SK-N-MC (cell line): Measurements from ENCODE around the gene SLC15A1.

Experiments used
- DNase-seq: peaks from one replicate; pipeline ENCODE4 v3.0.0-alpha.2; 2011; ENCODE audit warnings: low read depth, low spot score
- H3K27ac ChIP-seq: fragments of 200-600 bp; sonication (generic); 2 replicates; pipeline ENCODE4 v1.5.1; 2016; ENCODE audit warnings: mixed run types
- H3K36me3 ChIP-seq: fragments of 200-600 bp; sonication (generic); 2 replicates; pipeline ENCODE4 v1.6.1; 2017; ENCODE audit warnings: antibody characterized with exemption, low read length, mixed read lengths; ENCODE audit not compliant: insufficient read depth
- H3K4me3 ChIP-seq: fragments of 200-600 bp; sonication (generic); 2 replicates; pipeline ENCODE4 v1.5.1; 2016
- H3K9ac ChIP-seq: fragments of 200-600 bp; sonication (generic); 2 replicates; pipeline ENCODE4 v1.8.0; 2017; ENCODE audit warnings: mixed run types, mixed read lengths; ENCODE audit not compliant: insufficient read length
- H3K9me3 ChIP-seq: fragments of 200-600 bp; sonication (generic); 2 replicates; pipeline ENCODE4 v1.6.1; 2017; ENCODE audit warnings: low read depth, mild to moderate bottlenecking, antibody characterized with exemption, low read length, moderate library complexity, mixed read lengths
- EZH2 ChIP-seq: fragments of 200-600 bp; sonication (generic); IDR thresholded peaks from one replicate; pipeline ENCODE4 v1.6.1; 2017; ENCODE audit warnings: antibody characterized with exemption
- FOXP2 ChIP-seq: optimal IDR thresholded peaks from 2 replicates; pipeline ENCODE3; 2011; ENCODE audit warnings: mild to moderate bottlenecking, moderate library complexity; ENCODE audit not compliant: insufficient read depth; ENCODE audit errors: extremely low read length, control extremely low read depth
- POLR2AphosphoS5 ChIP-seq: IDR thresholded peaks from 2 replicates; pipeline ENCODE4 v1.6.1; 2012; ENCODE audit warnings: mild to moderate bottlenecking, low read depth, low read length, borderline replicate concordance

SLC15A1 gene

DNA sequence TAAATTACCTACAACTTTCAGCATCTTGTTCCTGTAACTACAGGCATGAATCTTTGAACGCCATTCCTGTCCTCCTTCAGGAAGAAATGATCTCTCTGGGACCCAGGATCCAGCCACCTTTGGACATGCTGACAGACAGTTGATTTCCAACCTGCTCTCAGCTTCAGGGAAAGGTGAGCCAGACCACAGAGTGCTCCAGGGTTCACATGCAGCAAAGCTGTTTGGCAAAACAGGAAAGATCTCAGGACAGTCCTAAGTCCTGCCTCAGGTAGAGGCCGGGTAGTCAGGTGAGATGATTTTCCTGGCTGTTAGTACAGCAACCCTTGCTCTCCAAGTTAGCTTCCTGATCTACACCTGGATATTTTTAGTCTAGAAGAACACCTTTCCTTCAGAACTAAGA lies 9.1 kb downstream of the SLC15A1 start:
- TF ChIP-seq FOXP2 (no peak), EZH2 (no peak), POLR2AphosphoS5 (no peak)
- no peak for DNase-seq
- Histone ChIP-seq H3K4me3 (no peak overlapping the region), H3K9ac (no peak overlapping the region), H3K27ac (no peak overlapping the region), H3K36me3 (no peaks in the 10 kb centered on the region), H3K9me3 (no peaks in the 10 kb centered on the region)

DNA sequence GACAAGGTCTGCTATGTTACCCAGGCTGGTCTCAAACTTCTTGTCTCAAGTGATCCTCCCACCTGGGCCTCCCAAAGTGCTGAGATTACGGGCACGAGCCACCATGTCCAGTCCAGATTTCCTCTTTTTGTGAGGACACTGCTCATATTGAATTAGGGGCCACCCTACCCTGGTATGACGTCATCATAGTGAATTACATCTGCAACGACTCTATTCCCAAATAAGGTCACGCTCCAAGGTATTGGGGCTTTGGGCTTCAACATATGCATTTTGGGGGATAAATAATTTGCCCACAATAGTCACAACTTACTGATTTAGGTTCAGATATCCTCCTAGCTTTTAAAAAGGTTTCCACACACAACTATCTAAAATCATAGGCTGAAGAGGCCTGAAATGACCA lies 9.5 kb downstream of the SLC15A1 start:
- Histone ChIP-seq H3K27ac (no peak overlapping the region), H3K9ac (no peak overlapping the region), H3K4me3 (no peak overlapping the region), H3K9me3 (no peaks in the 10 kb centered on the region), H3K36me3 (no peaks in the 10 kb centered on the region)
- TF ChIP-seq EZH2 = no peak
- no peak for TF ChIP-seq POLR2AphosphoS5
- TF ChIP-seq FOXP2 = no peak
- no peak for DNase-seq

DNA sequence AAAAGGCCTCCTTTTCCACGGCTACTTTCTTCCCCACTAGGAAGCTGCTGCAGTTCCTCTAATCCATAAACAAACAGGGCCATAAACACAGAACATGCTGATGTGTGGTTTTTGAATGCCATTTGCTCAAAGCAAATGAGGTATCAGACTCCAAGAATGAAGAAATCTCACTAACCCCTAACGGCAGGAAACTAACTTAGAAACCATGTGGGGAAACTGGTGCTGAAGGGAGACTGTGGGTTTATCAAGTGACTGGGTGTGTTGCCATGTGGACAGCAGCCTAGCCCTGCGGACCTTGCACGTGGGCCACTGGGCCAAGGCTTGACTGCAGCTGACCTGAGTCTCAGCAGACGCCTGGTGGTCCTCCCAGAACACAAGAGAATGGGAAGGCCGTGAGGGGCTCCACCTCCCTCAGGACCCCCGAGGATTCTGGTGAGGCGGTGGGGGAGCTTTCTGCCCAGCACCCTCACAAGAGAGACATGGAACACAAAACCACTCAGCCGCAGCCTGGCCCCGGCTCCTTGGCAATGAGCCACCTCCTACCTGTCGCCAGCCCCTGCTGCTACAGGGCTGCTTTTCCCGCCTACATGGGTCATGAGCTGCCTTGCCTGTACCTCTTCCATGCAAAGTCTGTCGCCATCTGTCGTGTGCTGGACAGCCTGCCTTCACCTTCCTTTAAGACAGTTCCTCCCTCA lies 10.6 kb downstream of the SLC15A1 start:
- no peak overlapping the region for H3K4me3 ChIP-seq

DNA sequence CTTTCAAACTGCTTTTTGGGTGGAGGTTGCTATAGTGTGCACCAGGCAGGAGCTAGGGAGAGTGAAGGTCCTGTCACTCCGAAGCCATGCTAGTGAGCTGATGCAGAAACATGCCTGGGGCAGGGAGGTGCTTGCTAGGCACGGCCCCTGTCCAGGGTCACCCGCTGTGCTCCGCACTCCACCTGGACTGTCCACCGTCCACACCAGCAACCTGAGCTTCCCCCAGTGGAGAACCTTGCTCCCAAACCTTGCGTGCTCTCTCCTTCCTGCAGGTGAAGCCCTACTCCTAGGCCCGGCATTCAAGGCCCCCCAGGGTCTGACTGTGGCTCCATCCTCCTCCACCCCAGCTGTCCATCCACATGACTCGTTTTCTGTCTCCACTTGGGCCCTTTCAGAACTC lies 12.3 kb downstream of the SLC15A1 start:
- Histone ChIP-seq H3K9me3 (no peaks in the 10 kb centered on the region), H3K4me3 (no peak overlapping the region), H3K27ac (no peak overlapping the region), H3K36me3 (no peaks in the 10 kb centered on the region), H3K9ac (no peak overlapping the region)
- no peak for DNase-seq
- TF ChIP-seq FOXP2 = no peak

More for the DNA sequence above, 10.6 kb downstream of the SLC15A1 start:
- no peak for DNase-seq
- Histone ChIP-seq H3K27ac (no peak overlapping the region), H3K9me3 (no peaks in the 10 kb centered on the region), H3K9ac (no peak overlapping the region), H3K36me3 (no peaks in the 10 kb centered on the region)
- TF ChIP-seq FOXP2 = no peak
- no peak for TF ChIP-seq POLR2AphosphoS5
- no peak for TF ChIP-seq EZH2

DNA sequence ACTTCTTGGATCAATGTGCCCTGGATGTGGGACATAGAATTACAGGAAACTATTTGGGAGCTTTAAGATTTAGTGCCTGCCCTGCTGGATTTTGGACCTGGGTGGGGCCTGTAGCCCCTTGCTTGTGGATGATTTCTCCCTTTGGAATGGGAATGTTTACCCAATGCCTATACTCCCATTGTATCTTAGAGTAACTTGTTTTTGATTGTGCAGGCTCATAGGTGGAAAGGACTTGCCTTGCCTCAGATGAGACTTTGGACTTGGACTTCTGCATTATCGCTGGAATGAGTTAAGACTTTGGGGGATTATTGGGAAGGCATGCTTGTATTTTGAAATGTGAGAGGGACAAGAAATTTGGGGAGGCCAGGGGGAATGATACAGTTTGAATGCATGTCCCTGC lies 13.5 kb downstream of the SLC15A1 start:
- no peak for DNase-seq
- H3K9ac ChIP-seq = no peak overlapping the region
- H3K9me3 ChIP-seq = no peaks in the 10 kb centered on the region
- no peak overlapping the region for H3K27ac ChIP-seq
- no peaks in the 10 kb centered on the region for H3K36me3 ChIP-seq
- TF ChIP-seq POLR2AphosphoS5 = no peak
- no peak for TF ChIP-seq FOXP2
- no peak for TF ChIP-seq EZH2
- no peak overlapping the region for H3K4me3 ChIP-seq

DNA sequence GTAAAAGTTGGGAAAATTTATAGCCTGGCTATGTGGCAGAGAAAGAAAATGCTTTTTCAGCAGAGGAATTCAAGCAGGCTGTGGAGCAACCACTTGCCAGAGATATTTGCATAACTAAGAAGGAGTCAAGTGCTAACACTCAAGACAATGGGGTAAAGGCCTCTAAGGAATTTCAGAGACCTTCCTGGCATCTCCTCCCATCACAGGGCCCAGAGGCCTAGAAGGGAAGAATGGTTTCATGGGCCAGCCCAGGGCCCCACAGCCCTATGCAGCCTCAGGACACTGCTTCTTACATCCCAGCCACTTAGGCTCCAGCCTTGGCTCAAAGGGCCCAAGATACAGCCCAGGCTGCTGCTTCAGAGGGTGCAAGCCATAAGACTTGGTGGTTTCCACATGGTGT lies 14.3 kb downstream of the SLC15A1 start:
- no peak overlapping the region for H3K4me3 ChIP-seq
- DNase-seq = no peak
- TF ChIP-seq POLR2AphosphoS5 (no peak), FOXP2 (no peak), EZH2 (no peak)
- H3K27ac ChIP-seq = no peak overlapping the region
- H3K9ac ChIP-seq = no peak overlapping the region
- H3K9me3 ChIP-seq = no peaks in the 10 kb centered on the region
- no peaks in the 10 kb centered on the region for H3K36me3 ChIP-seq

DNA sequence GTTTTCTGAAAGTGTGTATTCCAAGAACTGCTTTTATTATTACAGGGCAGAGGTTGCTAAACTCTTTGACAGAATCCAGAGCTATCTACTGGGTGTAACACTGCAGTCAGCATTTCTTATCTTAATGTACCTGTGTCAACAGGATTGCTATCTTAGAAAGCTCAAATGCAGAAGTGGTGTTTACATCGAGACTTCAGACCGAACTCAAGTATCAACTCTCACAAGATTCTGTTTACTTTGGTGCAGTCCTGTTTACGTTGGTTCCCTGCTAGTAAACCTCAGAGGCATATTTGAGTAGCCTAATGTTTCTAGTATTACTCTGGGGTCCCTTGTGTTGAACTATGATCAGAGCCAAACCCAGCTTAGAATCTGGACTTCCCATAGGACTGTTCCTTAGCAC lies 20.5 kb downstream of the SLC15A1 start:
- TF ChIP-seq EZH2 (no peak), FOXP2 (no peak)
- H3K9ac ChIP-seq = no peak overlapping the region
- H3K36me3 ChIP-seq = no peaks in the 10 kb centered on the region
- no peak overlapping the region for H3K4me3 ChIP-seq
- no peak for DNase-seq
- no peaks in the 10 kb centered on the region for H3K9me3 ChIP-seq
- H3K27ac ChIP-seq = no peak overlapping the region

DNA sequence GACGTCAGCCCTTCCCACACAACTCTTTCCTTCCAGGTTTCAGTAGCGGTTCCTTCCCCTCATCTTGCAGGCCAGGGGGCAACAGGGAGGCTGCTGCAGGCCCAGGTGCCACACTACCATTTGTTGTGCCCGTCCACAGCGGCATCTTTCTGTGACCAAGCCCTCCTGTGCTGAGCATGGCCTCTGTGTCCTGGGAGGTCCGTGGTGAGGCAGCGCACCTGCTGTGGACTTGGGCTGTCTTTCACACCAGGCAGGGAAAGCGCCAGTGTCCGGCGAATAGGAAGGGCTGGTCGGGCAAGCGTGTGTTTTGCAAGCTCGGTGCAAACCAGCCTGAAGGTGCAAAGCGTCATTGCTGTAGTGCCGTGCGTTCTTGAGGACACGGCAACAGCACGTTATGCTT lies 21.4 kb downstream of the SLC15A1 start:
- no peak for DNase-seq
- TF ChIP-seq EZH2 = no peak
- TF ChIP-seq POLR2AphosphoS5 = no peak
- no peak for TF ChIP-seq FOXP2

DNA sequence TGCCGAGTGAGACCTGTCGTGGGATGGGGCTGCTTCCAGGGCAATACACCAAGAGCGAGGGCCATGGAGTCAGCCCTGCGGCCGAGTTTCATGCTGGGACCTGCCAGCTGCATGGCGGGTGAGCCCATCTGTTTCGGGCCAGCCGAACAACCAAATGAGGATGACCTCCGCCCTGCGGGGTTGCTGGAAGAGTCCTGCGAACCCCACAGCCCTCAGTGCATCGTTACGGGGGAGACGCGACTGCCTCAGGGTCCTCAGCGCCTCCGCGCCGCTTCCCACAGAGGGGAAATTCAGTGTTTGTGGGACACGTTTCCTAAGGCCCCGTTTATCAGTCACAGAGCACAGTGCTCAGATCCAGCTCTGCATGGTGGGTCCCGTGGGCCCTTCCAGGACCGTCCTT lies 22.0 kb downstream of the SLC15A1 start:
- Histone ChIP-seq H3K4me3 (no peak overlapping the region), H3K9me3 (no peaks in the 10 kb centered on the region), H3K9ac (no peak overlapping the region), H3K36me3 (no peaks in the 10 kb centered on the region), H3K27ac (no peak overlapping the region)
- DNase-seq = no peak
- TF ChIP-seq POLR2AphosphoS5 = no peak
- no peak for TF ChIP-seq EZH2
- TF ChIP-seq FOXP2 = no peak

More for the DNA sequence above, 21.4 kb downstream of the SLC15A1 start:
- Histone ChIP-seq H3K9ac (no peak overlapping the region), H3K27ac (no peak overlapping the region), H3K4me3 (no peak overlapping the region), H3K36me3 (no peaks in the 10 kb centered on the region), H3K9me3 (no peaks in the 10 kb centered on the region)
